Medulla oblongata (tissue), 1 donor: ENCODE data around the gene RNF112.

Experiments
- DNase-seq: peaks from one replicate; pipeline ENCODE4 v3.0.0-alpha.2; 2015; ENCODE audit errors: extremely low spot score

Gene RNF112

DNA sequence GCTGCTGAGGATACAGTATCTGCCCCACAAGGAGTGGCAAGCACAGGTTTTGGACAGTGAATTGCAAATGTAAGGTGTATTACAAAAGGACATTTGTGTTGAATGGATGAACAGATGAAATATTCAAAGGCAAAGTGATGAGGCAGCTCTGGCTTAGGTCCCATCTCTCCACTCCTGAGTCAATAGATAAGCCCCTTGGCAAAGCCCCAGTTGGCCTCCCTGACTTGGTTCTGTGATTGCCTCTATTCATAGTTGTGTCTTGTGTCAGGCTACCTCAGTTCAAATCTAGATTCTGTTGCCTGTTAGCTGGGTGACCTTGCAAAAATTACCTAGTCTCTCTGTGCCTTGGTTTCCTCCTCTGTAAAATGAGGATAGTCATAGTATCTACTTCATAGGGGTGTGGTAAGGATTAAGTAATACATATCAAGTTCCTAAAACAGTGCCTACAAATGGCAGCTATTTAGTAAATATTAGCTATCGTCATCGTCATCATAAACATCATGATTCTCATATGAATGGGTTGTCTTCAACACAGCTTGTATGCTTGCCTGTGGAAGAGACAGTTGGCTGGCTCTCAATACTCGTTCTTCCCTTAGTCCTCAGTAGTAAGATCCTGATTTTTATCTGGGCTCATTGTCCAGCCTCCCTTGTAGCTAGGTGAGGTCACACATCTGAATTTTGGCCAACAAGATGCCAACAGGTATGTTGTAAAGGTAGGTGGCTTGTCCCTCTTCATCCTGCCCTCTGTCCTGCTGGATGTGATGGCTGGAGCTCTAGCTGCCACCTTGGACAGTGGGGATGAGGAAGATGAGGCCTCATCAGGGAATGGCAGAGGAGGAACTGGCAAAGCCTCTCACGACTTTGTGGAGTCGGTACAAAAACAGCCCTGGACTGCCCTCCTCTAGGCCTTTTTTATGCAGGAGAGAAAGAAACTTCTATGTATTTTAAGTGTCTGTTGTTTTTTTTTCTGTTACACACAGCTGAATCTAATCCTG is 21.9 kb upstream of the RNF112 start:
- DNase-seq, result no peak

DNA sequence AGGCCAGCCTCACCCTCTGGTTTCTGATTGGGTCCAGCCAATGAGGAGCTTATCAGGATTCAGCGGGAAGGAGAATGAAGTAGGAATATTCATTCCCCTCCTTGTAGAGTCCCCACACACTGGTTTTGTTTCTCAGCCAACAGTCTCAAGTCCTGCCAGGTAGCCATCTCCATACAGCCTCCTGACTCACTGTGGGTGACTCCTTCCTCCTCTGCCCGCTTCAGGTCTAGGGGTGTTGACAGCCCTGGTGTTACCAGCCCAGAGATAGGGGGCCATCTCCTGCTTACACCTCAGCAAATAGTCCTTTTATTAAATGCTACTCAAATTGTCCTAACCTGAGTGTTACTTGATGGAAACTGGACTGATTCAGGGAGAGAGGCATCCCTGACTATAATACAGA is 20.1 kb upstream of the RNF112 start:
- no peak for DNase-seq

DNA sequence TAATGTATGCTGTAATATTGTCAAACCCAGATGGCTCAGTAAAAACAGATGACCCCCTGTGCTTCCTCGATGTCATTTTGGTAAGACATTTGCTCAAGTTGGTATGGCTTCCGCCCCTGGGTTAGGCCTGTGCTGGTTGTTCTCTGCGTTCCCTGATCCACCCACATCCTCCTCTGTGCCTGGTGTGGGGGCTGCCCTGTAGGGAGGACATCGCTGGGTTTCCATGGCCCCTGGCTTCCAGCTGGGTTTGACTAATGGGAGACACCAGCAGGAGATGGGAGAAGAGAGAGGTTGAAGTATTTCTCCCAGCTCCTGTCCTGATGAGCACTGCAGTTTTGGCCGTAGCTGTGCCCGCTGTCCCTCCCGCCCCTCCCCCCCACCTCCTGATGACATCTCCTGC is 19.6 kb upstream of the RNF112 start:
- DNase-seq, result no peak

DNA sequence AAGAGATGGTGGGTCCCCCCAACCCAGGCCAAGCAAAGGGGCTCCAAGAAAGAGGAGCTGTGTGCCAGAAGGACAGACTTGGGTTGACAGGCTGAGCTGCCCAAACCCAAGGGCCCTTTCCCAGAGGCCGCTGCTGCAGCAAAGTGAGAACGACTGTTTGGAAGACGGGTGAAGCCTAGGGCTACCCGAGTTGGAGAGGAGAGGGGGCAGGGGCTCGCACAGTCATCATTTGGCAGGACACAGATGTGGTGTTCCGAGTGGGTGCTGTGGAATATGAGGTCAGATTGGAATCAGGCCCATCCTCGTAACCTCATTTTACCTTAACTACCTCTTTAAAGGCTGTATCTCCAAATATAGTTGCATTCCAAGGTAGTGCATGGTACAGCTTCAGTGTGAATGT is 18.7 kb upstream of the RNF112 start:
- DNase-seq, result no peak

DNA sequence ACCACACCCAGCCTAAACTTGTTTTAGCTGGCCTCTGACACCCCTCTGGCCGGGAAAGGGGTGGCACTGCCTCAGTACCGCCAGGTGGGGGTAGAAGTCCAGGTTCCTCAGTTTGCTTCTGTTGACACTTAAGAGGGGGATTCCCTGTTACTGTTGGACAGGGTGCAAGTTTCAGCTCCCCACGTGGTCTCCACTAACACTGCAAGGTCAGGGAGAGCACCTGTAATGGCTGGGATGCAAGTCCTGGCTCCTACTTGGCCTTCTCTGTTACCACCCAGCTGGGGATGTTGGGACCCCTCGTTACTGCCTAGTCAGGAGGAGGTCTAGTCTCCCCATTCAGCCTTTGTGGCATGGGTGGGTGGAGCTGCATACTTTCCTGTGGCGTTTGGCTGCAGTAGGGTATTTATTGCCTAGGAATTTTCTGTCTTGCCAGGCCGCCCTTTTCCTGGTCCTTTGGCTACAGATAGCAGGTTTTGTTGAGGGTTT is 13.4 kb upstream of the RNF112 start:
- DNase-seq, result no peak

DNA sequence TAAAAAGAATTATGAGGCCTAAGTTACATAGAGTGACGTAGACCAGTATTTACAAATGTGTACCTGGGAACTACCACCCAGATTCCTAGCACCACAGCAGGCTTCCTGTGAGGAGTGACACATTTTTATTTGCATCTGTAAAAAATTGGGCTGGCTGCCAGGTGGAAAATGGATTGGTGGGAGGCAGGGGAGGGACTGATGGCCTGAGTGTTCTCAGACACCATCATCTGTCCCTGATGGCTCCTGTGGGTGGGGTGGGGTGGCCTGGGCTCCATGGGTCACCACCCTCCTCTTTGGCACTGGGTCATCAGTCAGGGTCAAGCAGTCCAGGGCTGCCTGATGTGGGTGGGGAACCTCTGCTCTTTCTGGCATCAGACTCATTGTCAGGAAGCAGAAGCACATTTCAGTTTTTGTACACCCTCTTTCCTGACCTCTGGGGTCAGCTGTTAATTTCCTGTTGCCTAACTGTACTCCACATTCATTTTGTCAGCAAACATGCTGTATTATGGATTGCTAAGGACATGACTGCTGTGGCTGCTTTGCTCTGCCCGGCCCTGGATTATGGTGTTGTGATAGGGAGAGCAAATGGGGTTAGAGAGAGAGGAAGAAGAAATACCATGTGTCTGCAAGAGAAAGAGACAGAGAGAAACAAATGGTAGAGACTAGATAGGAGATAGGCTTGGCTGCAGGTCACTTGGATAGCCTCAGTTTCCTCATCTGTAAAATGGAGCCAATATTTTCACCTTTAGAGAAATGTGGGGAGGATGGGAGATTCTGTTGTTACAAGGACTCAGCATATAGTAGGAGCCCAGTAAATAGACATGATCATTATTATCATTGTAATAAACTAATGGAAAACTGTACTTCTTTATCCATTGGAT is 12.5 kb upstream of the RNF112 start:
- DNase-seq, result no peak

DNA sequence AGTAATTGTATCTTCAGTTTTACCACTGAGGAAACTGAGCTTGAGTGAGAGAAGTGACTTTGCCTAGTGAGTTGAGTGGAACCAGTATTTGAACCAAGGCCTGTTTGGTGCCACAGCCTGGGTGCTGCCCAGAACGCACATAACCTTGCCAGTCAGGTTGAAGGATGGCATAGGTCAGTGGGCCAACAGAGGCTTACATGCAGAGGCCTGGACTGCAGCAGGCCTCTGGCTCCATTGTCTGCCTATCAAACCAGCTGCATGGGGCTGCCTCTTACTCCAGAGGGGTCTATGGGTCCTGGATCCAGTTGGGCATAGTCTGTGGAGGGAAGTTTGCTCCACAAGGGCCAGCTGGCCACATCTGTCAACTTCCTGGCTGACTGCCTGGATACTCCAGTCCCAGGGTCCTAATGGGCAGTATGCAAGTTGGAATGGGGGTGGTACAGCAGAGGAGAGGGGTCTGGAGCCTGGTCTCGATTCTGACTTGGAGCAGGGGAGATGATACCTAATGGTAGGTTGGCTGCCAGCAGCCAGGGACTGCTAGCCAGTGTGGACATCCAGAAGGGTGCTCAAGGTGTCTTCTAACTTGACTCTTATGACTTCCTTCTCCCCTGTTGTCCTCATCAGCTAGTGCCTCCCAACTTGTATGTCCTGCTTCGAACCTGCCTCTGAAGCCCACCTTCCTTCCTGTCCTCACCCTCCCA is 11.1 kb upstream of the RNF112 start:
- no peak for DNase-seq

DNA sequence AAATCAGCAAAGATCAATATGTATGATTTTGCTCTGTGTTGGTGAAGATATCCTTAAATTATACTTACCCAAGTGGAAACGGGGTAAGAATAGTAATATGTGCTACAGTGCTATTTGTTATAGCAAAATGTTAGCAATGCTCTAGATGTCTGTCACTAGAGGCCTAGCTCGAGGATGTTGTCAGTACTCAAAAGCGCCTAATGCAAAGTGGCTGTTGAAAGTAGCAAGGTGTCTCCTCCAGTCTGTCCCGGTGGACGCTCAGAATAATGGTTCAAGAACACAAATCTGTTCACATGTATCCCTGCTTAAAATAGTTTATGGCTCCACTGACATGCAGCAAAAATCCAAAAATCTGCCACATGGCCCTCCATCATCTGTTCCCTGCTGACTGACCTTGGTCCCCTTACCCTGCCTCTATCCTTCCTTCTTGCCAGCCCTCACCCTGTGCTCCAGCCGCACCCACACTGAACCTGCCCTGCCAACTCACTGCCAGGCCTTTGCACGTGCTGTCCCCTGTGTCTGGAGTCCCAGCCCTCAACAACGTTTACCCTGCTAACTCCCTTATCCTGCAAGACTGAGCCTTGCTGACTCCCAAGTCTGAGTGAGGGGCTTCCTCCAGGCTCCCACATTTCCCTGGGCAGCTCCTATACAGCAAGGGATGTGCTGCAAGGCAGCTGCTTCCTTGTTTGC is 9.6 kb upstream of the RNF112 start:
- no peak for DNase-seq

DNA sequence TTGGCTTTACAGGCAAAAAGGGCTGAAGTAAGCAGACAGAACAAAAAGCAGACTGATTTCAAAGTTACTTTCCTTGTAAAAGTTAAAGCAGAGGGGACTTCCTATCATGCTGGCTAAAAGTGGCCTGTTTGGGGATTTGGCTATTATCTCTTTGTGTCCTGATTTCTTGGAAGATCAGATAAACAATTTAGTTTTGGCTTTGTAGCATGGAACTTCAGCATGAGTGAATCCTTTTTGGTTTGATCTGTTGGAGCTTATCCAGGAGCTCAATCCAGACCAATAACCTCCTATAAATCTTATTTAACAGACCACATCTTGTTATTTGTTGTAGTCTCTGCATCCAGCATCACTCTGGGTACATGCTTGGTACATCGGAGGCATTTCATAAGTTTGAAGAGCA is 8.9 kb upstream of the RNF112 start:
- no peak for DNase-seq

DNA sequence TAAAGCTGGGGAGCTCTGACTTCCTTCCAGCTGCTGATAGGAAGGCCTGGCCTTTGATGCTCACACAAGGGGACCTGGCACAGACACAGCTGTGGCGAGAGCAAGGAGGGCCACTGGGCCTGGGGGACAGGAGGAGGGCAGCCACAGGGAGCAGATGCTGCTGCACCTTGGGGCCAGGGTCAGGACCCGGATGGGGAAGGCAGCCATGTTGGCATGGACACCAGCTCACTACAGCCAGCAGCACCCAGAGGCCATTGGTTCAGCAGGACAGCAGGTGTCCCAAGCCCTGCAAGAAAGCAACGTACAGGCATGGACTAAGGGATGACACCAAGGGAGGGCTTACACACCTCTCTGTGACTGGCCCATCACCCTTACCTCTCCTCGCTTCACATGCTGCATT is 8.0 kb upstream of the RNF112 start:
- no peak for DNase-seq

DNA sequence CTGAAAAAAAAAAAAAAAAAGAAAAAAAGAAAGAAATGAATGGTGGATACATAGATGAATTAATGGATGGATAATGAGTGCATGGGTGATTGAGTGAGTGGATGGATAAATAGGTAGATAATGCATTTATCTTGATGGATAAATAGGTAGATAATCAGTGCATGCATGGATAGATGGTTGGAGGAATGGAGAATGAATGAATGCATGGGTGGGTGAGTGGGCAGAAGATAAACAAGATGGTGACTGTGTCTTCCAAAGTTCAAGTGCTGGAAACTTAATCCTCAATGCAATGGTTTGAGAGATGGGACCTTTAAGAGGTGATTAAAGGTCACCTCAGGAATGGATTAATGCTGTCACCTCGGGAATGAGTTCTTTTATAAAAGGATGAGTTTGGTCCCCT is 6.8 kb upstream of the RNF112 start:
- DNase-seq, result no peak

DNA sequence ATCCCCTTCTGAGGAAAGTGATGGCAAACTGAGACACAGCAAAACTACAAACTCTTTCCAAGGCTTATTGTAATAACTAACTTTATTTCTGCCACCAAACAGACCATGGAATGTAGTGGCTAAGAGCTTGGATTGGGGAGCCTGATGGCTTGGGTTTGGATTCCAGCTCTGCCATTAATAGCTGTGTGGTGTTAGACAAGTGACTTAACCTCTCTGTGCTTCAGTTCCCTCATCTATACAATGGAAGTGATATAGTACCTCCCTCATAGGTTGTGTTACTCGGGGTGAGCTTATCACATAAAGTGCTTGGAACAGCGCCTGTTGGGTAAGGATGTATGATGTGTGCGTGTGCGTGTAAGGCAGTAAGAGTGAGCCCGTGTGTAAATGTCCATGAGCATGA is 5.9 kb upstream of the RNF112 start:
- DNase-seq, result no peak

DNA sequence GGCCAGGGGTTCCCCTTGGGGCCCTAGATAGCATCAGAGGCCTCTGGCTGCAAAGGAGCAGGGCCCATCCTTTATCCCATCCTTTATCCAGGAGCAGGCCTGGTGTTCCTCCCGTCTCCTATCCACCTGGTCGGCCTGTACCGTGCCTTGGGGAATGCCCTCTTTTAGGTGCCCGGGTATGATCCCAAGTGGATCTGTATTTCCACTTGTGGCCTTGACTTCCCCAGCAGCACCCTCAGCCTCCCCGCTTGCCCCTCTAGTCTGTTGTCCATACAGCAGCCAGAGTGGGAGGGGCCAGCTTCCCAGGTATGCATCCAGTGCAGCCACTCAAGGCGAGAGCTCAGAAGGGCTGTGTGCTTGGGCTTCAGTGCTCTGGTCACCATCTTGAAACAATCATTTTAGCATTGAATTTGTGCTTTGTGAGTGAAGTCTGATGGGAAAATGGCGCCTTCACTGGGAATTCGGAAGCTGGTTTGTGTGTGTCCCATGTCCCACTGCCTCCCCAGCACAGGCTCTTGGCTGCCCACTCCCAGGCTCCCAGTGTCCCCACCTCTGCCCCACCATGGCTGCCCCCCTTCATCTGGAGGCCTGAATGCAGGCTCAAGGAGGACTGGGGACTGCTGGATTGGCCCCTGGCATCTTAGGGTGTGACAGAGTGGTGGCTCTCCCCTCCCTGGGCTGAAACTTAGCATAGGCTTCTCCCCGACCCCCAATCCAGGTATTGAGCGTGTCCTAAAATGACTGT is 3.3 kb upstream of the RNF112 start:
- DNase-seq, result no peak

DNA sequence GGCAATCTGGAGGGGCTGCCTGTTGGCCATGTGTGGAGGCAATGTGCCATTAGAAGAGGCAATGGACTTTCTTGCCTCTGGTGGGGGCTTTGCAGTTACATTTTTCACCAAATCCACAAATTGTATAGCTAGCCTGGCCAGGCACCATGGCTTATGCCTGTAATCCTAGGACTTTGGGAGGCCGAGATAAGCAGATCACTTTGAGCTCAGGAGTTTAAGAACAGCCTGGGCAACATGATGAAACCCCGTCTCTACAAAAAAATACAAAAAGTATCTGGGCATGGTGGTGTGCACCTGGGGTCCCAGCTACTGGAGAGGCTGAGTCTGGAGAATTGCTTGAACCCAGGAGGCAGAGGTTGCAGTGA is 2.7 kb upstream of the RNF112 start:
- no peak for DNase-seq

DNA sequence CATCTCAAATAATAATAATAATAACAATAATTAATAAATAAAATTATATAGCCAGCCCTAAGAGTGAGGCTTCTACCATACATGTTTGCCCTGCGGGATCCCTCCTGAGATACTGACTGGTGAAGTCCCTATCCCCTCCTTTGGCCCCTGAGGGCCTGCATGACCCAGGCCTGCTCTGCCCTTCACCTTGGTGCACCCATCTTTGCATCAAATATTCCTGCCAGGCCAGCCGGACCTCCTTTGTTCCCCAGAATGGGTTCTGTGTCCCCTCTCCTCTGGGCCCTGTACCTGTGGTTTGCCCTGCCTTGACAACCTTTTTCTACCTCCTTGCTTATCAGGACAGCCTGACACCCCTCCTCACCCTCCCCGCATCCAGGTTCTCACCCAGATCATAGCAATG is 2.0 kb upstream of the RNF112 start:
- no peak for DNase-seq

DNA sequence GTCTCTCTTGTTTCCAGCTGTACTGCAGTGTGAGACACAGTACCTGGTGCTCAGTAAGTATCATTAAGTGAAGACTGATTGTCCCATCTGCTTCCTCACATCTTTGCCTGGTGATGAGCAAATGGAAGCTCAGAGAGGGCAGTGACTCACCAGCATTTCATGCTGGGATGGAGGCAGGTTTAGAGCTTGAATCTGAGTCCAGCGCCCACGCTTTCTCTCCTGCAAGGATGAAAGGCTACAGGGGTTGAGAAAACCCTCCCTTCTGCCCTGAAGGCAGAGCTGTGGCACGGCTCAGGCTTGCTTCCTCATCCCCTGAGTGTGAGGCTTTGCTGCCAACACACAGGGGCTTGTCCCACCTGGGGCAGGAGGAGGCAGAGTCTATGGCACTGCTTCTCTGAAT is 1.5 kb upstream of the RNF112 start:
- no peak for DNase-seq

DNA sequence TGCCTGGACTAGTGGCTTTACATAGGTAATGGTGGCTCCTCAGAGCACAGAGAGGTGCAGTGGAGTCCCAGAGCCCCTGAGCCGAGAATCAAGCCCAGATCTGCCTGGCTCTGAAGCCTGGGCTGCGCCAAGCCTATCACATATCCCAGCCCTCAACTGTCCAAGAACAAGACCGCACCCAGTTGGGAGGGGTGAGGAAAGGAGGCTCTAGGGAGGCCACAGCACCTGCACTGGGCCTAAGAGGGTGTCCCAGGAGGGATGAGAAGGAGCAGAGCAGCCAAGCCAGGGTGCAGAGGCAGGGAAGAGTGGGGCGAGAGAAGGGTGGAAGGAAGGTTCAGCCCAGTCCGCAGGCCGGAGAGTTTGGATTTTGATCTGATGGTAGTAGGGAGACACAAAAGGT is 941 bp upstream of the RNF112 start:
- no peak for DNase-seq

DNA sequence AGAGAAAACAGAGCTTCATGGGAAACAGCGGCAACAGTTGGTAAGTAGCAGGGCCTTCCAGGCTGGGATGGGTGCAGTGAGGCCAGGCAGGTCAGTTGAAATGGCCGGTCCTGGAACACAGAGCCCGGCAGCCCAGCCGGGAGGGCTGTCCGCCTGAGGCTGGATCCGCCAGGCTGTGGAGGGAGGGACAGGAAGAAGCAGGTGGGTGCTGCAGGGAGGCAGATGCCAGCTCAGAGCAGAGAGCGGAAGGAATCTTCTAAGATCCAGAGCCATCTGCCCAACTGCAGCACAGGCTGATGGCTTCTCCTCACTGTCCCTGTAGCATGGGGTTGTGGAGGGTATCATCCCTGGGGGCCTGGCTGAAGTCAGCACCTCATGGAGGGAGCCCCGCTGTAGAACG is 599 bp downstream of the RNF112 start:
- DNase-seq, result no peak

DNA sequence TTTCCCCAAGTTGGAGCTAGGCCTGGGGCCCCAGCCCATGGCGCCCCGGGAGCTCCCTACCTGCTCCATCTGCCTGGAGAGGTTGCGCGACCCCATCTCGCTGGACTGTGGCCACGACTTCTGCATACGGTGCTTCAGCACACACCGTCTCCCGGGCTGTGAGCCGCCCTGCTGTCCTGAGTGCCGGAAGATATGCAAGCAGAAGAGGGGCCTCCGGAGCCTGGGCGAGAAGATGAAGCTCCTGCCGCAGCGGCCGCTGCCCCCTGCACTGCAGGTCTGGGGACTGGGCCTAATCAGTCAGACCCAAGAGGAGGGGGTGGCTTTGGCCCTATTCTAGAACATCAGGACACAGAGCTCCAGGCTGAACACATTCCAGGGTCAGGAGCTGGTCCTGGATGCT is 1.5 kb downstream of the RNF112 start:
- DNase-seq, result no peak

DNA sequence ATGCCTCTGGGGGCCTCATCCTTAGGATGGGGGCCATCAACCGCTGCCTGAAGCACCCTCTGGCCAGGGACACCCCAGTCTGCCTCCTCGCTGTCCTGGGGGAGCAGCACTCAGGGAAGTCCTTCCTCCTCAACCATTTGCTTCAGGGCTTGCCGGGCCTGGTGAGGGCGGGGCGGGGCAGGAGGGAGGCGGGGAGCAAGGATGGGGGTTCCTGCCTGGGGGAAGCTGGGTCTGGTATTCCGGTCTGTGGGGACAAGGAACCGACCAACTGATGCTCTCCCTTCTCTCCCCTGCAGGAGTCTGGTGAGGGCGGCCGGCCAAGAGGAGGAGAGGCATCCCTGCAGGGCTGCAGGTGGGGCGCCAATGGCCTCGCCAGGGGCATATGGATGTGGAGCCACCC is 2.0 kb downstream of the RNF112 start:
- no peak for DNase-seq

DNA sequence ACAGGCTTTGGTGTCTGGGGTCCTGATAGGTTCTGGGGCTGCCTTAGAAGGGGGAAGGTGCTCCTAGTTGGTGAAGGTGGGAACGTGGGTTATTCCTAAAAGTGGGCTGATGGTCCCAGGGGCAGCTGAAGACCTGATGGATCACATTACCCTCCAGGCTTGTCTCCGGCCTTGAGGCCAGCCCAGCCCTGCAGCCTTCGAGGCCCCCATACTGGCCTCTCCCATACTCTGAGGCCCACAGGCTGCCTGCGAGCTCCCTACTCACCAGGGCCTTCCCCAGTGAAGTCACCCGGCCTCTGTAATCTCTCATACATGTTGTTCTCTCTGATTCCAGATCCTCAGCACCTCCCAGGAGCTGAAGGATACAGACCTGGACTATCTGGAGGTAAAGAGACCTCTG is 2.7 kb downstream of the RNF112 start:
- DNase-seq, result no peak
